Lung (tissue), 12 donors: ENCODE measurements around the gene NPFFR1. TPM values are rescaled to one million over a fixed set of nuclear protein-coding genes. Genes with fewer than 3 reads are reported as not detected.

Experiments
- ATAC-seq: fragments of 200-7000 bp; cut with Tn5 transposase; one replicate; pipeline ENCODE4 v1.9.1; 2020; ENCODE audit warnings: moderate number of reproducible peaks; ENCODE audit not compliant: insufficient read depth, low FRiP score
- DNase-seq, 3 donors: peaks; one replicate each; pipeline ENCODE4 v3.0.0-alpha.2; 2013 to 2017
- H3K27ac ChIP-seq, 2 donors: one replicate each; pipeline ENCODE4 v1.5.1; 2013; ENCODE audit warnings: mild to moderate bottlenecking in 2 of 2, moderate library complexity in 2 of 2, control low read depth in 1 of 2, inconsistent platforms in 1 of 2, low read depth in 1 of 2, low read length in 1 of 2
- H3K27me3 ChIP-seq, 3 donors: one replicate each; pipeline ENCODE4 v1.5.1; 2013; ENCODE audit warnings: low read length in 2 of 3; ENCODE audit not compliant: control insufficient read depth in 3 of 3, insufficient read depth in 3 of 3
- H3K36me3 ChIP-seq, 4 donors: one replicate each; pipeline ENCODE4 v1.5.1; 2013; ENCODE audit warnings: low read length in 4 of 4, mild to moderate bottlenecking in 1 of 4, moderate library complexity in 1 of 4; ENCODE audit not compliant: control insufficient read depth in 4 of 4, insufficient read depth in 4 of 4
- H3K4me1 ChIP-seq, 5 donors: one replicate each; pipeline ENCODE4 v1.5.1; 2013; ENCODE audit warnings: low read length in 5 of 5, mild to moderate bottlenecking in 2 of 5, moderate library complexity in 1 of 5; ENCODE audit not compliant: control insufficient read depth in 5 of 5, insufficient read depth in 5 of 5
- H3K4me3 ChIP-seq: one replicate; pipeline ENCODE4 v1.5.1; 2013; ENCODE audit warnings: mild to moderate bottlenecking, control low read depth, moderate library complexity
- H3K9ac ChIP-seq, 2 donors: one replicate each; pipeline ENCODE4 v1.5.1; 2013; ENCODE audit warnings: low read length in 2 of 2, control low read depth in 1 of 2; ENCODE audit not compliant: insufficient read depth in 1 of 2
- H3K9me3 ChIP-seq, 4 donors: one replicate each; pipeline ENCODE4 v1.5.1; 2013; ENCODE audit warnings: low read length in 3 of 4, mild to moderate bottlenecking in 1 of 4, moderate library complexity in 1 of 4; ENCODE audit not compliant: control insufficient read depth in 4 of 4, insufficient read depth in 3 of 4
- WGBS, 2 donors: extraction: QIAGEN DNeasy Blood & Tissue Kit; methylation state at CpG; one replicate each; pipeline ENCODE4 v1.1.7; 2013; 5-methylcytosine and 5-hydroxymethylcytosine counted together
- polyA plus RNA-seq, 2 donors: library from polyadenylated mRNA; stranded (reverse); fragments of 200-250 nt; gene quantifications; one replicate each; pipeline ENCODE4 v1.2.1, GENCODE V29; 2013
- total RNA-seq, 2 donors: library from RNA; depleted of rRNA in 1 of 2; stranded (reverse); fragments of >200 nt in 1 of 2; gene quantifications; one replicate each; pipeline ENCODE4 v1.2.1, GENCODE V29; 2014 to 2021
- TF ChIP-seq, protein P1 (sequence below): IDR thresholded peaks from 2 replicates; pipeline ENCODE4 v1.5.1; 2012; ENCODE audit warnings: mild to moderate bottlenecking; ENCODE audit errors: control extremely low read depth, extremely low read depth
- donor health status: control.
- donor health status: control.
- donor health status: Bipolar disorder and iron deficiency.
- donor health status: healthy.
- donor health status: DM: yes; HTN: yes; CAD: no.

NPFFR1 gene
- total and polyA plus RNA-seq, 4 donors = 0.12 to 2.2 (median 0.14) TPM

DNA sequence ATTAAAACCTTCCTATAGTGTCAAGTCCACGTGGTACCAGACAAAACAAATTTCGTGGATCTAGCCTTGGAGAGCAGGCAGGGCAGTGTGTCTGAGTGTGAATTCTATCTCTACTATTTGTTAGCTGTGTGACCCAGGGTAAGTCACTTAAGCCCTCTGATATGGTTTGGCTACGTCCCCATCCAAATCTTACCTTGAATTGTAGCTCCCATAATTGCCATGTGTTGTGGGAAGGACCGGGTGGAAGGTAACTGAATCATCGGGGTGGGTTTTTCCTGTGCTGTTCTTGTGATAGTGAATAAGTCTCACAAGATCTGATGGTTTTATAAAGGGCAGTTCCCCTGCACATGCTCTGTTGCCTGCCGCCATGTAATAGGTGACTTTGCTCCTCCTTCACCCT lies 2.8 kb upstream of the NPFFR1 start:
- TF ChIP-seq, protein P1, sequence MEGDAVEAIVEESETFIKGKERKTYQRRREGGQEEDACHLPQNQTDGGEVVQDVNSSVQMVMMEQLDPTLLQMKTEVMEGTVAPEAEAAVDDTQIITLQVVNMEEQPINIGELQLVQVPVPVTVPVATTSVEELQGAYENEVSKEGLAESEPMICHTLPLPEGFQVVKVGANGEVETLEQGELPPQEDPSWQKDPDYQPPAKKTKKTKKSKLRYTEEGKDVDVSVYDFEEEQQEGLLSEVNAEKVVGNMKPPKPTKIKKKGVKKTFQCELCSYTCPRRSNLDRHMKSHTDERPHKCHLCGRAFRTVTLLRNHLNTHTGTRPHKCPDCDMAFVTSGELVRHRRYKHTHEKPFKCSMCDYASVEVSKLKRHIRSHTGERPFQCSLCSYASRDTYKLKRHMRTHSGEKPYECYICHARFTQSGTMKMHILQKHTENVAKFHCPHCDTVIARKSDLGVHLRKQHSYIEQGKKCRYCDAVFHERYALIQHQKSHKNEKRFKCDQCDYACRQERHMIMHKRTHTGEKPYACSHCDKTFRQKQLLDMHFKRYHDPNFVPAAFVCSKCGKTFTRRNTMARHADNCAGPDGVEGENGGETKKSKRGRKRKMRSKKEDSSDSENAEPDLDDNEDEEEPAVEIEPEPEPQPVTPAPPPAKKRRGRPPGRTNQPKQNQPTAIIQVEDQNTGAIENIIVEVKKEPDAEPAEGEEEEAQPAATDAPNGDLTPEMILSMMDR = no peak
- Histone ChIP-seq H3K27ac (no peak overlapping the region), H3K27me3 (peaks cover 0 to 36% (median 34%) of the 10 kb centered on the region in 3 donors), H3K9me3 (no peaks in the 10 kb centered on the region), H3K4me3 (no peak overlapping the region), H3K4me1 (peaks cover 0 to 4% (median 0%) of the 10 kb centered on the region in 5 donors), H3K9ac (no peak overlapping the region), H3K36me3 (no peaks in the 10 kb centered on the region)
- 92 to 93% methylated on average over 6 of the region's 6 CpGs for WGBS, 2 donors
- no peak for DNase-seq
- no peak for ATAC-seq

DNA sequence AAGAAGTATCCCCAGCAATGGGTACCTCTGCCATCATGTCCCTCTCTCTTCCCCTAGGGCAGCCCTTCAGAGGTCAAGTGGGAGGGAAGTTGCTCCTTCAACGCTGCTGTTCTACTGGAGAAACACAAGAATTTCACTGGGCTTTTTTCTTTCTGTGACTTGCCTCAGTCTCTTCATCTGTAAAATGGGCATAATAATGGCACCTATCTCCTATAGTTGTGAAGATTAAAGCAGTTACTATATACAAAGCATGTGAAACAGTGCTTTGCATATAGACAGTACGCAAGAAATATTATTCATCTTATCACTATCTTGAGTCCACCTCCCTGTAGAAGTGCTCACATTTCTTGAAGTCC lies 1.6 kb upstream of the NPFFR1 start:
- Histone ChIP-seq H3K27me3 (peaks cover 0 to 43% (median 41%) of the 10 kb centered on the region in 3 donors), H3K36me3 (no peaks in the 10 kb centered on the region), H3K9me3 (no peaks in the 10 kb centered on the region), H3K9ac (no peak overlapping the region), H3K4me3 (no peak overlapping the region), H3K4me1 (peaks cover 0 to 4% (median 0%) of the 10 kb centered on the region in 5 donors), H3K27ac (no peak overlapping the region)
- WGBS, 2 donors = 83 to 89% methylated on average over 2 of the region's 2 CpGs
- DNase-seq (no peak), ATAC-seq (no peak)
- TF ChIP-seq, protein P1 = no peak

DNA sequence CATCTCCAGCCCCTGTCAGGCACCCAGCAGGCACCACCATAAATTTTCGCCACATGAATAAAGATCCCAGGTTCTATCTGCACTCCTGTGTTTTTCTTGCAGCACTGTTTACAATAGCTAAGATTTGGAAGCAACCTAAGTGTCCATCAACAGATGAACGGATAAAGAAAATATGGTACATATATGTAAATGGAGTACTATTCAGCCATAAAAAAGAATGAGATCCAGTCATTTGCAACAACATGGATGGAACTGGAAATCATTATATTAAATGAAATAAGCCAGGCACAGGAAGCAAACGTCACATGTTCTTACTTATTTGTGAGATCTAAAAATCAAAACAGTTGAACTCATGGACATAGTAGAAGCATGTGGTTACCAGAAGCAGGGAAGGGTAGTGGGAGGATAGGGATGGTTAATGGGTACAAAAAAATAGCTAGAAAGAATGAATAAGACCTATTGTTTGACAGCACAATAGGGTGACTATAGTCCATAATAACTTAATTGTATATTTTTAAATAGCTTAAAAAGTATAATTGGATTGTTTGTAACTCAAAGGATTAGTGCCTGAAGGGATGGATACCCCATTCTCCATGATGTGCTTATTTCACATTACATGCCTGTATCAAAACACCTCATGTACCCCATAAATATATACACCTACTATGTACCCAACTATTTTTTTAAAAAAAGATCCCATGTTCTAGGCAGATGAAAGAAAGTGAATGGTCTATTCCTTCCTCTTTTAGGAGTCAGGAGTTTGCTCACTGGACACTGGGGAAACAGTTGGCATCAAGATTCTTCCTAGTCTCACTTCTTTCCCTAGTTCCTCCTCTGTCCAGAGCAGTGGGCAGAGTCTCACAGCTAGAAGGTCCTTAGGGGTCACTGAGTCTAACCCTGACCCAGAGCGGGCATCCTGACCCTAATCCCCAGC lies 1.0 kb upstream of the NPFFR1 start:
- H3K9ac ChIP-seq = no peak overlapping the region
- no peak for ATAC-seq
- H3K27me3 ChIP-seq = peaks cover 0 to 43% (median 43%) of the 10 kb centered on the region in 3 donors
- no peaks in the 10 kb centered on the region for H3K9me3 ChIP-seq
- H3K4me3 ChIP-seq = no peak overlapping the region
- H3K36me3 ChIP-seq = no peaks in the 10 kb centered on the region
- TF ChIP-seq, protein P1 = no peak
- no peak for DNase-seq
- no peak overlapping the region for H3K27ac ChIP-seq
- WGBS, 2 donors = 69% methylated on average over 4 of the region's 4 CpGs
- H3K4me1 ChIP-seq = peaks cover 0 to 4% (median 0%) of the 10 kb centered on the region in 5 donors
